ENCODE measurements around the gene LDLRAD4.

DNA sequence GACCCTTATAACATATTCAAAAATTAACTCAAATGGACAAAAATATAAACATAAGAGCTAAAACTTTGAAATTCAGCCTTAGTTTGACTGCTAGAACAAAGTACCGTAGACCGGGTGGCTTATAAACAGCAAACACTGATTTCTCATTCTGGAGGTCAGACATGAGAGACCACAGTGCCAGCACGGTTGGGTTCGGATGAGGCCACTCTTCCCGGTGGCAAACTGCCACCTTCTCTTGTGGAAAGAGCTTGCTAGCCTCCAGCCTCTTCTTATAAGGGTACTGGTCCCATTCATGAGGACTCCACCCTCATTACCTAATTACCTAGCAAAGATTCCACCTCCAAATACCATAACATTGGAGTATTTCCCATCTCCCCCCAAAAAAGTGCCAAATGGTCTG lies 416.5 kb downstream of the LDLRAD4 start:
- TF ChIP-seq, protein P1, sequence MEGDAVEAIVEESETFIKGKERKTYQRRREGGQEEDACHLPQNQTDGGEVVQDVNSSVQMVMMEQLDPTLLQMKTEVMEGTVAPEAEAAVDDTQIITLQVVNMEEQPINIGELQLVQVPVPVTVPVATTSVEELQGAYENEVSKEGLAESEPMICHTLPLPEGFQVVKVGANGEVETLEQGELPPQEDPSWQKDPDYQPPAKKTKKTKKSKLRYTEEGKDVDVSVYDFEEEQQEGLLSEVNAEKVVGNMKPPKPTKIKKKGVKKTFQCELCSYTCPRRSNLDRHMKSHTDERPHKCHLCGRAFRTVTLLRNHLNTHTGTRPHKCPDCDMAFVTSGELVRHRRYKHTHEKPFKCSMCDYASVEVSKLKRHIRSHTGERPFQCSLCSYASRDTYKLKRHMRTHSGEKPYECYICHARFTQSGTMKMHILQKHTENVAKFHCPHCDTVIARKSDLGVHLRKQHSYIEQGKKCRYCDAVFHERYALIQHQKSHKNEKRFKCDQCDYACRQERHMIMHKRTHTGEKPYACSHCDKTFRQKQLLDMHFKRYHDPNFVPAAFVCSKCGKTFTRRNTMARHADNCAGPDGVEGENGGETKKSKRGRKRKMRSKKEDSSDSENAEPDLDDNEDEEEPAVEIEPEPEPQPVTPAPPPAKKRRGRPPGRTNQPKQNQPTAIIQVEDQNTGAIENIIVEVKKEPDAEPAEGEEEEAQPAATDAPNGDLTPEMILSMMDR (IDR thresholded peaks at IDR 0.05), result no peak
- no peak for TF ChIP-seq EZH2 (IDR thresholded peaks at IDR 0.05; ENCODE audit: borderline replicate concordance, insufficient read depth, low read depth, low read length, poor library complexity, severe bottlenecking)
